HepG2 (cell line): ENCODE results near the gene ZPR1. TPM values are rescaled to one million over a fixed set of nuclear protein-coding genes. Genes with fewer than 3 reads are reported as not detected.

ENCODE experiments used
- ARNT2 ChIP-seq: sonication (generic); formaldehyde crosslinking; IDR thresholded peaks from 2 replicates; pipeline ENCODE4 v1.8.0; 2022; ENCODE audit warnings: mild to moderate bottlenecking, low read depth, missing genetic modification reagents, moderate library complexity
- CCDC6 ChIP-seq: sonication (generic); formaldehyde crosslinking; IDR thresholded peaks from 2 replicates; pipeline ENCODE4 v1.8.1; 2022; ENCODE audit warnings: mild to moderate bottlenecking, missing genetic modification reagents, moderate library complexity
- HMG20A ChIP-seq: IDR thresholded peaks from 2 replicates; pipeline ENCODE4 v1.6.1; 2016; ENCODE audit warnings: borderline replicate concordance
- KMT2A ChIP-seq: sonication (generic); formaldehyde crosslinking; IDR thresholded peaks from 2 replicates; pipeline ENCODE4 v1.4.0; 2020; ENCODE audit warnings: missing genetic modification reagents
- NR3C1 ChIP-seq: sonication (generic); formaldehyde crosslinking; IDR thresholded peaks from 2 replicates; pipeline ENCODE4 v1.4.0; 2020; ENCODE audit warnings: missing genetic modification reagents
- NRL ChIP-seq: sonication (generic); formaldehyde crosslinking; IDR thresholded peaks from 2 replicates; pipeline ENCODE4 v1.5.0; 2020; ENCODE audit warnings: missing genetic modification reagents, mild to moderate bottlenecking, moderate library complexity, borderline replicate concordance
- POLR2AphosphoS5 ChIP-seq: IDR thresholded peaks from 2 replicates; pipeline ENCODE4 v1.6.1; 2012; ENCODE audit warnings: low read depth, low read length
- PRMT3 ChIP-seq: sonication (generic); formaldehyde crosslinking; IDR thresholded peaks from 2 replicates; pipeline ENCODE4 v1.8.1; 2022; ENCODE audit warnings: low read depth, mild to moderate bottlenecking, moderate library complexity, missing genetic modification reagents, borderline replicate concordance
- SOX13 ChIP-seq, 3 experiments: fragments of 450-650 bp in 1 of 3; sonication (generic) in 1 of 3; formaldehyde crosslinking in 1 of 3; IDR thresholded peaks in 2 of 3; conservative IDR thresholded peaks in 1 of 3; 2 replicates each; pipeline versions ENCODE4 v1.5.0 to v1.6.1; 2016 to 2020; ENCODE audit warnings: antibody characterized with exemption in 1 of 3, mild to moderate bottlenecking in 1 of 3, missing compliant biosample characterization in 1 of 3, missing genetic modification reagents in 1 of 3, moderate library complexity in 1 of 3
- ZFX ChIP-seq: sonication (generic); formaldehyde crosslinking; IDR thresholded peaks from 2 replicates; pipeline ENCODE4 v1.4.0; 2020; ENCODE audit warnings: mild to moderate bottlenecking, low read depth, missing genetic modification reagents, moderate library complexity
- ZNF235 ChIP-seq: sonication (generic); formaldehyde crosslinking; IDR thresholded peaks from 2 replicates; pipeline ENCODE4 v1.8.1; 2023; ENCODE audit warnings: mild to moderate bottlenecking, missing genetic modification reagents, borderline replicate concordance
- ZNF780A ChIP-seq: sonication (generic); formaldehyde crosslinking; IDR thresholded peaks from 2 replicates; pipeline ENCODE4 v1.8.0; 2022; ENCODE audit warnings: mild to moderate bottlenecking, missing genetic modification reagents, moderate library complexity
- ZNF792 ChIP-seq: IDR thresholded peaks from 2 replicates; pipeline ENCODE4 v1.6.1; 2016
- polyA plus RNA-seq, 8 experiments: library from polyadenylated mRNA; depleted of rRNA in 3 of 8; stranded (reverse) in 7 of 8; unstranded in 1 of 8; fragments of >200 nt; fragmentation: Illumina TruSeq in 4 of 8; extraction: Trizol in 4 of 8; gene quantifications; 2 replicates each; pipeline versions ENCODE4 v1.2.1 to v1.2.3, GENCODE V29; 2011 to 2016; ENCODE audit warnings: low read depth in 4 of 8, missing spikeins in 1 of 8, mixed read lengths in 1 of 8; ENCODE audit not compliant: insufficient read depth in 1 of 8
- total RNA-seq, 5 experiments: library from RNA; depleted of rRNA; stranded (reverse); fragments of >200 nt; fragmentation: Illumina TruSeq; extraction: Trizol; gene quantifications; 2 replicates each; pipeline ENCODE4 v1.2.3, GENCODE V29; 2016; ENCODE audit warnings: low read depth in 1 of 5
- TF ChIP-seq, protein P1 (sequence below): sonication (generic); formaldehyde crosslinking; IDR thresholded peaks from 2 replicates; pipeline ENCODE4 v1.4.0; 2020; ENCODE audit warnings: missing genetic modification reagents, mild to moderate bottlenecking, borderline replicate concordance
- TF ChIP-seq, protein P2 (sequence below): sonication (generic); formaldehyde crosslinking; conservative IDR thresholded peaks from 2 replicates; pipeline ENCODE4 v1.8.0; 2022; ENCODE audit warnings: low read depth, missing genetic modification reagents

Gene ZPR1
- total and polyA plus RNA-seq, 2 of the 13 experiments (the other 11 are each of a cell fraction or from before 2014, with no cell fraction given), result 40.0 to 79.3 TPM

DNA sequence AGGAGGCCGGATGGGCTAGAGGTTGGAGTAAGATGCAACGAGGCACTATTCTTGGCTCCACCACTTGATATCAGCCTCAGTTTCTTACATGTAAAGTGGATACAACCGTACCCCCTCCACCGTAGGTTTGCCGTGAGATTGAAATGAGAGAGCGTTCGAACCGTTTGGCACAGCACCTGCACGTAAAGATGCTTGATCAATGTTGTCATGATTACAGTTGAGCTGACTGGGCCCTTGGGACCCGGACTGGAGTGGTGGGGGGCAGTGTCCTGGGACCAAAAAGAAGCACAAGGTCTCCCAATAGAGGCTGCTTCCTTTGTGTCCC, 45.6 kb upstream of the ZPR1 start (continued):
- TF ChIP-seq, protein P1, sequence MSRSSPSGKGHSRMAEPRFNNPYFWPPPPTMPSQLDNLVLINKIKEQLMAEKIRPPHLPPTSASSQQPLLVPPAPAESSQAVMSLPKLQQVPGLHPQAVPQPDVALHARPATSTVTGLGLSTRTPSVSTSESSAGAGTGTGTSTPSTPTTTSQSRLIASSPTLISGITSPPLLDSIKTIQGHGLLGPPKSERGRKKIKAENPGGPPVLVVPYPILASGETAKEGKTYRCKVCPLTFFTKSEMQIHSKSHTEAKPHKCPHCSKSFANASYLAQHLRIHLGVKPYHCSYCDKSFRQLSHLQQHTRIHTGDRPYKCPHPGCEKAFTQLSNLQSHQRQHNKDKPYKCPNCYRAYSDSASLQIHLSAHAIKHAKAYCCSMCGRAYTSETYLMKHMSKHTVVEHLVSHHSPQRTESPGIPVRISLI (CRISPR knock-in tag), result no peak
- TF ChIP-seq, protein P2, sequence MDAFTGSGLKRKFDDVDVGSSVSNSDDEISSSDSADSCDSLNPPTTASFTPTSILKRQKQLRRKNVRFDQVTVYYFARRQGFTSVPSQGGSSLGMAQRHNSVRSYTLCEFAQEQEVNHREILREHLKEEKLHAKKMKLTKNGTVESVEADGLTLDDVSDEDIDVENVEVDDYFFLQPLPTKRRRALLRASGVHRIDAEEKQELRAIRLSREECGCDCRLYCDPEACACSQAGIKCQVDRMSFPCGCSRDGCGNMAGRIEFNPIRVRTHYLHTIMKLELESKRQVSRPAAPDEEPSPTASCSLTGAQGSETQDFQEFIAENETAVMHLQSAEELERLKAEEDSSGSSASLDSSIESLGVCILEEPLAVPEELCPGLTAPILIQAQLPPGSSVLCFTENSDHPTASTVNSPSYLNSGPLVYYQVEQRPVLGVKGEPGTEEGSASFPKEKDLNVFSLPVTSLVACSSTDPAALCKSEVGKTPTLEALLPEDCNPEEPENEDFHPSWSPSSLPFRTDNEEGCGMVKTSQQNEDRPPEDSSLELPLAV (CRISPR knock-in tag), result 0 out of 2 replicates have a peak, but pooled peaks have one; percentile 9
- TF ChIP-seq NRL (CRISPR knock-in tag) (no peak), ZFX (CRISPR knock-in tag) (0 out of 2 replicates have a peak, but pooled peaks have one; percentile 39), CCDC6 (CRISPR knock-in tag) (0 out of 2 replicates have a peak, but pooled peaks have one; percentile 9), SOX13 (IDR thresholded peaks at IDR 0.05) (no peak), SOX13 (CRISPR knock-in tag; conservative IDR thresholded peaks at IDR 0.05 in 1 of 2, IDR thresholded peaks at IDR 0.05 in 1 of 2) (no peak), PRMT3 (CRISPR knock-in tag) (no peak), KMT2A (CRISPR knock-in tag) (0 out of 2 replicates have a peak, but pooled peaks have one; percentile 1), NR3C1 (no peak), ZNF792 (CRISPR knock-in tag) (no peak), ZNF780A (CRISPR knock-in tag) (0 out of 2 replicates have a peak, but pooled peaks have one; percentile 12), ARNT2 (CRISPR knock-in tag) (no peak), ZNF235 (CRISPR knock-in tag) (no peak), HMG20A (CRISPR knock-in tag) (no peak), POLR2AphosphoS5 (no peak)
- TF ChIP-seq, all 625 proteins: peak for 16
